Measurements from ENCODE around the gene ALAS2. TPM values are rescaled to one million over a fixed set of nuclear protein-coding genes. Genes with fewer than 3 reads are reported as not detected.

The ALAS2 gene
- total and polyA plus RNA-seq, 7 experiments from 2014 or later, result 0.24 TPM; not detected in 6

DNA sequence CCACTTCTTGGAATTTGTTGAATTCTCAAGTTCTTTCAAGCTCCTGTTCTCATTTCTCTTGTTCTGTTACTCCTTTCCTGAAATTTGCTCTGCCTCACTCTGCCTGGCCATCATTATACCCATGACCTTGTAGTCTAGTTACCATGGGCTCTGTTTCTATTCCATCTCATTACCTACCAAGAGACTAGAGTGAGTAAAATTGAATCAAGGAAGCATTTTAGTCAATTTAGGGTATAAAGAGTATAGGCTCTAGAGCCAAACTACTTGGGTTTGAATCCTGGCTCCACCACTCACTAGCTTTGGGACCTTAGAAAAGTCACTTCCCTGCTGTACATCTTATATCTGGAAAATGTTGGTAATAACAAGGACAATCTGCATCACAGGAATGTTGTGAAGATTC, 2.2 kb downstream of the ALAS2 start:
- Mint-ChIP-seq H3K4me3 (no peak overlapping the region), H3K36me3 (peaks cover 0 to 3% (median 0%) of the 10 kb centered on the region in 5 donors), H3K27ac (no peak overlapping the region), H3K27me3 (no peaks in the 10 kb centered on the region), H3K9me3 (no peaks in the 10 kb centered on the region), H3K4me1 (peaks cover 0 to 13% (median 7%) of the 10 kb centered on the region in 7 donors)
- Histone ChIP-seq H3K4me3 (ENCODE audit: low read length) (no peak overlapping the region), H3K4me1 (ENCODE audit: control insufficient read depth in 2 of 2, insufficient read depth in 2 of 2, low read length in 2 of 2) (no peaks in the 10 kb centered on the region), H3K27ac (ENCODE audit: low read depth, low read length) (no peak overlapping the region), H3K36me3 (ENCODE audit: control insufficient read depth in 2 of 3, insufficient read depth in 3 of 3, low read length in 3 of 3) (no peaks in the 10 kb centered on the region), H3K27me3 (ENCODE audit: control insufficient read depth in 2 of 2, insufficient read depth in 2 of 2, low read length in 2 of 2) (no peaks in the 10 kb centered on the region), H3K9me3 (ENCODE audit: control insufficient read depth in 2 of 3, low read length in 3 of 3) (no peaks in the 10 kb centered on the region)
- ATAC-seq (no peak), DNase-seq (no peak)
- POLR2A ChIA-PET, result no interaction called here
- CTCF ChIA-PET, result no interaction called here
- intact Hi-C loops (cut with micrococcal nuclease), result no loop called here

DNA sequence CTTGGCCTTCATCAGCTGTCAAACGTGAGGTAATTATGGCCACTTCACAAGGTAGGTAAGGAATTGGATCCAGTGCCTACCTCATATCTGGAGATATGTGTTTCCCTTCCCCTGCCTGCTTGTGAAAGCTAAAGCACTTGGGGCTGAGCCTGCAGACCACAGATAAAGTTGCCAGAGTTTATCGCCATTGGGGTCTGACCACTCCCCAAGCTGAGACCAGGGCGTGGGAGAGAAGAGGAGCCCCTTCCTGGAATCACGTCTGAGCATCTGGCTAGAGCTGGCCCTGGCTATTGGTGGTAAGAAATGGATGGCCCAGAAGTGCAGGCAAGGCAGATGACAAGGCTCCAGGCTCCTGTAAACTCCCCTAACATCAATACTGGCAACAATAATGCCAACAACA, 2.7 kb downstream of the ALAS2 start:
- Histone ChIP-seq H3K27ac (ENCODE audit: low read depth, low read length) (no peak overlapping the region), H3K27me3 (ENCODE audit: control insufficient read depth in 2 of 2, insufficient read depth in 2 of 2, low read length in 2 of 2) (no peaks in the 10 kb centered on the region), H3K9me3 (ENCODE audit: control insufficient read depth in 2 of 3, low read length in 3 of 3) (no peaks in the 10 kb centered on the region), H3K36me3 (ENCODE audit: control insufficient read depth in 2 of 3, insufficient read depth in 3 of 3, low read length in 3 of 3) (no peaks in the 10 kb centered on the region), H3K4me3 (ENCODE audit: low read length) (no peak overlapping the region), H3K4me1 (ENCODE audit: control insufficient read depth in 2 of 2, insufficient read depth in 2 of 2, low read length in 2 of 2) (no peaks in the 10 kb centered on the region)
- no peak for ATAC-seq
- Mint-ChIP-seq H3K4me3 (no peak overlapping the region), H3K4me1 (peaks cover 0 to 13% (median 7%) of the 10 kb centered on the region in 7 donors), H3K27ac (no peak overlapping the region), H3K36me3 (peaks cover 0 to 3% (median 0%) of the 10 kb centered on the region in 5 donors), H3K27me3 (no peaks in the 10 kb centered on the region), H3K9me3 (no peaks in the 10 kb centered on the region)
- ChIA-PET POLR2A (no interaction called here), CTCF (no interaction called here)
- intact Hi-C loops (cut with micrococcal nuclease), result no loop called here
- no peak for DNase-seq

DNA sequence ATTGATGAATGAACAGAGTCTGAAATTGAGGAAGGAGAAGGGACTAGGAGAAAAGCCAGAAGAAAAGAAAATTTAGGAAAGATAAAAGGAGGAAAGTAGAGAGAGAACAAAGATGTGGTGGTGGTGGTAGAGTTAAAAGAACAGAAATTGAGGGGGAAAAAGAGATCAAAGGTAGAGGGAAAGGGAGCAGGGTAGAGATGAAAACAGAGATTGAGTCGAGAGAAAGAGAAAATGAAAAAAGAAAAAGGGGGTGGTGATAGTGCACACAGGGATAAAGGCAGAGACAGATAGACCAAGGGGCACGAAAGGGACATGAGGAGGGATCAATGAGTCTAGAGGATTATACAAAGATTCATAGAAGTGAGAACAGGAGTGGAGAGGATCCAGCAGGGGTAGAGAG, 3.9 kb downstream of the ALAS2 start:
- CTCF ChIA-PET, result no interaction called here
- Mint-ChIP-seq H3K4me1 (peaks cover 0 to 13% (median 7%) of the 10 kb centered on the region in 7 donors), H3K36me3 (peaks cover 0 to 3% (median 0%) of the 10 kb centered on the region in 5 donors), H3K27me3 (no peaks in the 10 kb centered on the region), H3K27ac (peak overlapping the region in 2 of 9 donors; percentile 35 to 56), H3K9me3 (no peaks in the 10 kb centered on the region), H3K4me3 (no peak overlapping the region)
- Histone ChIP-seq H3K36me3 (ENCODE audit: control insufficient read depth in 2 of 3, insufficient read depth in 3 of 3, low read length in 3 of 3) (no peaks in the 10 kb centered on the region), H3K27me3 (ENCODE audit: control insufficient read depth in 2 of 2, insufficient read depth in 2 of 2, low read length in 2 of 2) (no peaks in the 10 kb centered on the region), H3K9me3 (ENCODE audit: control insufficient read depth in 2 of 3, low read length in 3 of 3) (no peaks in the 10 kb centered on the region), H3K4me3 (ENCODE audit: low read length) (no peak overlapping the region), H3K4me1 (ENCODE audit: control insufficient read depth in 2 of 2, insufficient read depth in 2 of 2, low read length in 2 of 2) (no peaks in the 10 kb centered on the region), H3K27ac (ENCODE audit: low read depth, low read length) (no peak overlapping the region)
- ATAC-seq, result no peak
- POLR2A ChIA-PET, result no interaction called here
- DNase-seq, result no peak
- intact Hi-C loops (cut with micrococcal nuclease), result no loop called here

DNA sequence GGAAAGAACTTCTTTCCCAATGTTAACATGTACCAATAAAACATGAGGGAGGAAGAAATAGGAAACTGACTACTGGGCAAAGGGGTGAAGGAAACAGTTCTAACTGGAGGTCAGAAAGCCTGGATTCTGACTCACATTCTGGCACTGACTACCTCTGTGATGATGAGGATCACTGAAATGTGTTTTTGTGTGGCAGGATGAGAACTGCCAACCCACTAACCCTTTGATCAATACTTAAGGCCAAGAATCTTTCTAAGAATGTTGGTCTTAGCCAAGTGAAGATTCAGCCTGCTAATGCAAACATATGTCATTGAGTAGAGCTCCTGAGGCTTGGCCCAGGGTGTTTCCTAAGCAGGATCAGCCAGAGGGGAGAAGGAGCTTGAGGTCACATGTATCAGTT, 4.6 kb downstream of the ALAS2 start:
- H3K27ac ChIP-seq (ENCODE audit: low read depth, low read length), result no peak overlapping the region
- H3K4me3 ChIP-seq (ENCODE audit: low read length), result no peak overlapping the region
- Mint-ChIP-seq H3K4me3 (no peak overlapping the region), H3K9me3 (no peaks in the 10 kb centered on the region), H3K27ac (peak overlapping the region in 1 of 9 donors; percentile 56), H3K4me1 (peaks cover 0 to 13% (median 7%) of the 10 kb centered on the region in 7 donors), H3K27me3 (no peaks in the 10 kb centered on the region), H3K36me3 (peaks cover 0 to 3% (median 0%) of the 10 kb centered on the region in 5 donors)
- no peaks in the 10 kb centered on the region for H3K27me3 ChIP-seq (ENCODE audit: control insufficient read depth in 2 of 2, insufficient read depth in 2 of 2, low read length in 2 of 2)
- ChIA-PET POLR2A (no interaction called here), CTCF (no interaction called here)
- intact Hi-C loops (cut with micrococcal nuclease), result no loop called here
- no peaks in the 10 kb centered on the region for H3K9me3 ChIP-seq (ENCODE audit: control insufficient read depth in 2 of 3, low read length in 3 of 3)
- DNase-seq (no peak), ATAC-seq (no peak)
- no peaks in the 10 kb centered on the region for H3K4me1 ChIP-seq (ENCODE audit: control insufficient read depth in 2 of 2, insufficient read depth in 2 of 2, low read length in 2 of 2)
- no peaks in the 10 kb centered on the region for H3K36me3 ChIP-seq (ENCODE audit: control insufficient read depth in 2 of 3, insufficient read depth in 3 of 3, low read length in 3 of 3)

DNA sequence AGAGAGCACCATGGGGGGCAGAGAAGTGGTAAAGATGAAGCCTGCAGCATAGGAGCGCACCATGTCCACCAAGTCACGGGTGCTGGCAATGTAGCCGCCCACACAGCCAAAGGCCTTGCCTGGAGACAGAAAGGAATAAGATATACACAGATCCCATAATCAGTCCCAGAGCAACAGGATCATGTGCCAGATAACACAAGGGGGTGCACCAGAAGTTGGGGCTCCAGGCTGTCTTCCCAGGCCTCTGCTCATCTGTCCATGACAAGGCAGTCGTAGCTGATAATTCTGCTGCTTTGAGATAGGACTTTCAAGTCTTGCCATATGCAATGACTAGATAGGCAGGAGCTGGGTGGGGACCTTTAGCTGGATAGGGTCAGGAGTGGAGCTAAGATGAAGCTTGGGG, 15.9 kb downstream of the ALAS2 start:
- Mint-ChIP-seq H3K4me3 (no peak overlapping the region), H3K36me3 (no peaks in the 10 kb centered on the region), H3K9me3 (no peaks in the 10 kb centered on the region), H3K27me3 (no peaks in the 10 kb centered on the region), H3K4me1 (no peaks in the 10 kb centered on the region), H3K27ac (no peak overlapping the region)
- Histone ChIP-seq H3K36me3 (ENCODE audit: control insufficient read depth in 2 of 3, insufficient read depth in 3 of 3, low read length in 3 of 3) (no peaks in the 10 kb centered on the region), H3K27me3 (ENCODE audit: control insufficient read depth in 2 of 2, insufficient read depth in 2 of 2, low read length in 2 of 2) (no peaks in the 10 kb centered on the region), H3K9me3 (ENCODE audit: control insufficient read depth in 2 of 3, low read length in 3 of 3) (no peaks in the 10 kb centered on the region), H3K4me3 (ENCODE audit: low read length) (no peak overlapping the region), H3K4me1 (ENCODE audit: control insufficient read depth in 2 of 2, insufficient read depth in 2 of 2, low read length in 2 of 2) (no peaks in the 10 kb centered on the region), H3K27ac (ENCODE audit: low read depth, low read length) (no peak overlapping the region)
- CTCF ChIA-PET, result no interaction called here
- intact Hi-C loops (cut with micrococcal nuclease), result no loop called here
- no peak for ATAC-seq
- no peak for DNase-seq
- POLR2A ChIA-PET, result interaction anchor here (0.6 kb wide), 1 partner anchor 25 kb away, joined by 3 read pairs; no protein-coding TSS in a partner anchor

DNA sequence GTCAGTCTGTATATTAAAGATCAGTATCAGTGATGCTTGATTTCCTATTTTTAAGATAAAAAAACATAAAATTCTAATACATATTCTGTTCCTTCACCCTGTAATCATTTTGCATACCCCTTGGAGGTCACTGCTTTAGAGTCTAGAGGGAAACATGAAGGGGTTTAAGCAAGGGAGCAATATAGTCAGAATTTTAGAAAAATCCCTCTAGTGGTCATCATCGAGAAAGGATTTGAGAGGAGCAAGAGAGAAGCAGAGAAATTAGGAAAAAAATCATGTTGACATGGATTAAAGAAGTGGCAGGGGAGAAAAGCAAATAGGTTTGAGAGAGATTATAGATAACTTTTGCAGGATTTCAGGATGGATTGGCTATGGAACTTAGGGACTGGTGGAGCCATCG, 19.5 kb downstream of the ALAS2 start:
- Mint-ChIP-seq H3K36me3 (peaks cover 0 to 8% (median 3%) of the 10 kb centered on the region in 5 donors), H3K4me1 (peaks cover 0 to 9% (median 6%) of the 10 kb centered on the region in 7 donors), H3K27ac (no peak overlapping the region), H3K9me3 (peaks cover 0 to 2% (median 0%) of the 10 kb centered on the region in 11 donors), H3K4me3 (no peak overlapping the region), H3K27me3 (no peaks in the 10 kb centered on the region)
- DNase-seq (peak in 2 of 9 donors; percentile 2 to 15), ATAC-seq (no peak)
- Histone ChIP-seq H3K4me1 (ENCODE audit: control insufficient read depth in 2 of 2, insufficient read depth in 2 of 2, low read length in 2 of 2) (peaks cover 0 to 8% of the 10 kb centered on the region in 2 donors), H3K27ac (ENCODE audit: low read depth, low read length) (no peak overlapping the region), H3K4me3 (ENCODE audit: low read length) (no peak overlapping the region), H3K27me3 (ENCODE audit: control insufficient read depth in 2 of 2, insufficient read depth in 2 of 2, low read length in 2 of 2) (no peaks in the 10 kb centered on the region), H3K36me3 (ENCODE audit: control insufficient read depth in 2 of 3, insufficient read depth in 3 of 3, low read length in 3 of 3) (peaks cover 0 to 10% (median 0%) of the 10 kb centered on the region in 3 experiments), H3K9me3 (ENCODE audit: control insufficient read depth in 2 of 3, low read length in 3 of 3) (no peaks in the 10 kb centered on the region)
- intact Hi-C loops (cut with micrococcal nuclease), result loop anchor here in 1 of 2 donors (1.0 kb wide), 1 partner anchor 120 kb away; no protein-coding TSS in a partner anchor
- POLR2A ChIA-PET, result interaction anchor here (1.8 kb wide), 1 partner anchor 10 kb away, joined by 6 read pairs; no protein-coding TSS in a partner anchor
- CTCF ChIA-PET, result no interaction called here
